ENCODE data around the gene EGFL6. TPM values are rescaled to one million over a fixed set of nuclear protein-coding genes. Genes with fewer than 3 reads are reported as not detected.

EGFL6 gene
- polyA plus RNA-seq, 1 experiment: not detected

DNA sequence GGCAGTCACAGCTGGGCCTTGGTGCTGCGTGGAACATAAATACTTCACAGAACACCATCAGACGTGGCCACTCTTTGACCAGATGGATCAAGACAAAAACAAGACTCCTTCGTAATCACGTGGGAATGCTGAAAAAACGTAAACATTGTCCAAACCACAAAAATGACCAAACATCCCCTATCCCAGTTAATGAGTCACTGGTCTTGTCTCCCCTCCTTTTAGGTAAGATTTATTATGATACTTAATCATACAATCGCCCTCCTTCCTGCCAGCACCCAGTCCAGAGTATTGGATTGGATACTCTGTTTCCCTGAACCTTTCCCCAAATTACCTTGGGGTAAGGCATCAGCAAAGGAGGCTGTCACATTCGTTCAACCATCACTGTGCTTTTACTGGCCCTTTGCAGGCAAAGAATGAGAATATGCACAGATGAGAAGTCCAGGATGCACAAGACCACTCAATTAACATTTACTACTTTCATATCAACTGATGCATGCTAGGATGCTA, 82.9 kb downstream of the EGFL6 start:
- ChIA-PET POLR2A (interaction anchor here (1.1 to 1.8 kb wide), 2 partner anchors 10 to 17 kb away, joined by 4 to 7 read pairs; no protein-coding TSS in a partner anchor), CTCF (no interaction called here)
- H3K27ac ChIP-seq (ENCODE audit: low read depth, low read length): peak overlapping the region; percentile 96
- DNase-seq (ENCODE audit: low read depth, low spot score): peak; percentile 92
- H3K9me3 ChIP-seq (ENCODE audit: control insufficient read depth, insufficient read depth, low read length): no peaks in the 10 kb centered on the region
- TF ChIP-seq, protein P1, sequence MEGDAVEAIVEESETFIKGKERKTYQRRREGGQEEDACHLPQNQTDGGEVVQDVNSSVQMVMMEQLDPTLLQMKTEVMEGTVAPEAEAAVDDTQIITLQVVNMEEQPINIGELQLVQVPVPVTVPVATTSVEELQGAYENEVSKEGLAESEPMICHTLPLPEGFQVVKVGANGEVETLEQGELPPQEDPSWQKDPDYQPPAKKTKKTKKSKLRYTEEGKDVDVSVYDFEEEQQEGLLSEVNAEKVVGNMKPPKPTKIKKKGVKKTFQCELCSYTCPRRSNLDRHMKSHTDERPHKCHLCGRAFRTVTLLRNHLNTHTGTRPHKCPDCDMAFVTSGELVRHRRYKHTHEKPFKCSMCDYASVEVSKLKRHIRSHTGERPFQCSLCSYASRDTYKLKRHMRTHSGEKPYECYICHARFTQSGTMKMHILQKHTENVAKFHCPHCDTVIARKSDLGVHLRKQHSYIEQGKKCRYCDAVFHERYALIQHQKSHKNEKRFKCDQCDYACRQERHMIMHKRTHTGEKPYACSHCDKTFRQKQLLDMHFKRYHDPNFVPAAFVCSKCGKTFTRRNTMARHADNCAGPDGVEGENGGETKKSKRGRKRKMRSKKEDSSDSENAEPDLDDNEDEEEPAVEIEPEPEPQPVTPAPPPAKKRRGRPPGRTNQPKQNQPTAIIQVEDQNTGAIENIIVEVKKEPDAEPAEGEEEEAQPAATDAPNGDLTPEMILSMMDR (IDR thresholded peaks at IDR 0.05; ENCODE audit: low read depth, low read length): no peak
- H3K4me3 ChIP-seq (ENCODE audit: low read depth, low read length): peak overlapping the region; percentile 52
- H3K27me3 ChIP-seq (ENCODE audit: control insufficient read depth, insufficient read depth, low read length): no peaks in the 10 kb centered on the region

DNA sequence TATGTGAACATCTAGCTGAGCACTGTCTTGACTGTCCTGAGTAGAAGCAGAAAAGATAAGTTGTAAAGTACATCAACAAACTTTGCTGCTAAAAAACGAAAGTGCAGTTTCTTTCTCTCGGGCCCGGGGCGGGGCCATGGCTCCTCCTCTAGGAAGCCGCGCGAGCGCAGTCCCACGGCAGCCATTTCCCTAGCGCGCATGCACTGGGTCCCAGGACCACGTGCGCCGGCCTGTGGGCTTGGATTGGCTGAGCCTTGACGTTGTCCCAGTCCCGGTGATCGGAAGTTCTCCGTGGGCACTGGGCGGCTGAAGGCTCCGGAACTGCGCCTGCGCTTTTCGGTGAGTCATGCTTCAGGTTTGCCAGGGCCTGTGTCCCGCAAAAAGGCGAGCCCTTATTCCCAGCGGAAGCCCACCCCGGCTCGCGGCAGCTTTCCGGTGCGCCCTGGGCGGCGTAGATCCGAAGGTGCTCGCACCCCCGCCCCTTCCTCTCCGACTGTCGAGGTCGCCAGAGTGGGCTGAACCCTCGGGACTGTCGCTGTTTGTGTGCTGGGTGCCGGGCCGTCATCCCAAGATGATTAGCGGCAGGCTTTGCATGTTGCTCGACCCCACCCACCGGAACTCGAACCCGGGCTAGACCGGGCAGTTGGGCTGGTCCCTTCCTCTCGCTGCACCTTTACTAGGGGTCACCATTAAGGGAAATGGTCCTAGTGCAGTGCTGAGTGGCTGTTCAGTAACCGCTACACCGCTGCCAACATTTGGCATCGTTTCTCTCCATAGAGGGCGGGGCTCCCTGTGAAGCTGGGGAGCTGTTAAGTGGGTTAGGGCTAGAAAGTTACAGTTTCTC, 83.7 kb downstream of the EGFL6 start, which contains the start of gene TCEANC:
Gene TCEANC (plus strand): TSS at position 292 of the 844 bp plus-strand sequence. CDS start 9,368 bp downstream, outside the sequence.
- peak within 1 kb of the TSS; percentile 96 for H3K27ac ChIP-seq (ENCODE audit: low read depth, low read length)
- H3K9me3 ChIP-seq (ENCODE audit: control insufficient read depth, insufficient read depth, low read length): no peaks in the 10 kb centered on the region
- peak; percentile 94 for DNase-seq (ENCODE audit: low read depth, low spot score)
- H3K4me3 ChIP-seq (ENCODE audit: low read depth, low read length): peak within 1 kb of the TSS; percentile 70
- CTCF ChIA-PET: no interaction called here
- POLR2A ChIA-PET: interaction anchor here (1.1 to 1.8 kb wide), 2 partner anchors 9 to 16 kb away, joined by 4 to 7 read pairs; no protein-coding TSS in a partner anchor
- H3K27me3 ChIP-seq (ENCODE audit: control insufficient read depth, insufficient read depth, low read length): no peaks in the 10 kb centered on the region
- TF ChIP-seq, protein P1 (IDR thresholded peaks at IDR 0.05; ENCODE audit: low read depth, low read length): no peak

DNA sequence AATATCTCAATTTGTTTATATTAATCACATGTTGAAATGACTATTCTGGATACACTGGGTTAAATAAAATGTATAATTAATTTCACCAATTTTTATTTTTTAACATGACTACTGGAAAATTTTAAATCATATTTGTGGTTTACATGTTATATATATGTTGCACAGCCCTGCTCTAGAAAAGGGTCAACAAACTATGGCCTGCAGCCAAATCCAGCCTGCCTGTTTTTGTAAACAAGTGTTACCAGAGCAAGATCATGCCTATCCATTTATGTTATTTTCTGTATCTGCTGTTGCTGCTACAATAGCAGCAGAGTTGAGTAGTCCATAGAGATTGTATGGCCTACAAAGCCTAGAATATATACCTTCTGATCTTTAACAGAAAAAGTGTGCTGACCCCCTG, 84.7 kb downstream of the EGFL6 start:
- Histone ChIP-seq H3K27me3 (ENCODE audit: control insufficient read depth, insufficient read depth, low read length) (no peaks in the 10 kb centered on the region), H3K9me3 (ENCODE audit: control insufficient read depth, insufficient read depth, low read length) (no peaks in the 10 kb centered on the region), H3K27ac (ENCODE audit: low read depth, low read length) (no peak overlapping the region), H3K4me3 (ENCODE audit: low read depth, low read length) (no peak overlapping the region)
- TF ChIP-seq, protein P1 (IDR thresholded peaks at IDR 0.05; ENCODE audit: low read depth, low read length): no peak
- POLR2A ChIA-PET: no interaction called here
- CTCF ChIA-PET: interaction anchor here (0.6 kb wide), 1 partner anchor 9 kb away, joined by 3 read pairs; no protein-coding TSS in a partner anchor
- no peak for DNase-seq (ENCODE audit: low read depth, low spot score)

GRCh38 chrX:13655674-13656073, 86.3 kb downstream of the EGFL6 start:
- no peaks in the 10 kb centered on the region for H3K27me3 ChIP-seq (ENCODE audit: control insufficient read depth, insufficient read depth, low read length)
- CTCF ChIA-PET: interaction anchor here (0.5 to 0.6 kb wide), 2 partner anchors 94 to 106 kb away, joined by 3 read pairs; no protein-coding TSS in a partner anchor
- H3K9me3 ChIP-seq (ENCODE audit: control insufficient read depth, insufficient read depth, low read length): no peaks in the 10 kb centered on the region
- no peak overlapping the region for H3K4me3 ChIP-seq (ENCODE audit: low read depth, low read length)
- POLR2A ChIA-PET: no interaction called here
- TF ChIP-seq, protein P1 (IDR thresholded peaks at IDR 0.05; ENCODE audit: low read depth, low read length): no peak
- H3K27ac ChIP-seq (ENCODE audit: low read depth, low read length): no peak overlapping the region
- no peak for DNase-seq (ENCODE audit: low read depth, low spot score)

GRCh38 chrX:13658602-13659001, 89.2 kb downstream of the EGFL6 start:
- CTCF ChIA-PET: interaction anchor here (0.6 to 1.3 kb wide), 4 partner anchors 30 to 170 kb away, joined by 3 to 5 read pairs (median 4); partner anchors contain the start of gene RAB9A
- no peaks in the 10 kb centered on the region for H3K9me3 ChIP-seq (ENCODE audit: control insufficient read depth, insufficient read depth, low read length)
- TF ChIP-seq, protein P1 (IDR thresholded peaks at IDR 0.05; ENCODE audit: low read depth, low read length): peak; percentile 58
- no peak overlapping the region for H3K4me3 ChIP-seq (ENCODE audit: low read depth, low read length)
- H3K27ac ChIP-seq (ENCODE audit: low read depth, low read length): no peak overlapping the region
- H3K27me3 ChIP-seq (ENCODE audit: control insufficient read depth, insufficient read depth, low read length): no peaks in the 10 kb centered on the region
- POLR2A ChIA-PET: interaction anchor here (1.0 kb wide), 1 partner anchor 76 kb away, joined by 3 read pairs; the partner anchor contains the start of gene OFD1
- DNase-seq (ENCODE audit: low read depth, low spot score): no peak
